PFSK-1 (cell line): Measurements from ENCODE around the gene ETNK1.

Source experiments
- FOXP2 ChIP-seq: optimal IDR thresholded peaks from 2 replicates; pipeline ENCODE3; 2011; ENCODE audit warnings: borderline replicate concordance, control low read depth, inconsistent platforms; ENCODE audit not compliant: insufficient read depth; ENCODE audit errors: extremely low read length, extremely low read depth
- POLR2AphosphoS5 ChIP-seq: IDR thresholded peaks from 2 replicates; pipeline ENCODE4 v1.6.1; 2012; ENCODE audit warnings: low read depth, mild to moderate bottlenecking, control low read depth, low read length, moderate library complexity
- REST ChIP-seq, 2 experiments: IDR thresholded peaks; 2 replicates each; pipeline versions ENCODE4 v1.6.1 to v1.8.0; 2011 to 2012; ENCODE audit warnings: low read depth in 2 of 2, low read length in 2 of 2, control low read depth in 1 of 2, inconsistent platforms in 1 of 2, mild to moderate bottlenecking in 1 of 2, moderate library complexity in 1 of 2; ENCODE audit not compliant: insufficient read depth in 1 of 2
- SIN3A ChIP-seq: IDR thresholded peaks from 2 replicates; pipeline ENCODE4 v1.6.1; 2012; ENCODE audit warnings: mild to moderate bottlenecking, low read length, moderate library complexity, borderline replicate concordance; ENCODE audit not compliant: insufficient read depth
- TAF1 ChIP-seq: IDR thresholded peaks from 2 replicates; pipeline ENCODE4 v1.6.1; 2012; ENCODE audit warnings: low read length, control low read depth, borderline replicate concordance; ENCODE audit not compliant: insufficient read depth

- no peak for TF ChIP-seq REST (IDR thresholded peaks at IDR 0.05; ENCODE audit: insufficient read depth in 1 of 2, low read depth in 2 of 2, low read length in 2 of 2)
- no peak for TF ChIP-seq POLR2AphosphoS5
- TF ChIP-seq TAF1 = no peak
- no peak for TF ChIP-seq SIN3A
- no peak for TF ChIP-seq FOXP2
These were observed 31.4 kb downstream of the ETNK1 start for GRCh38 chr12:22656376-22656775.
